ENCODE data around the gene DDRGK1.
A peak's percentile ranks its signal among the peaks of the same experiment; 100 is the strongest.

- TF ChIP-seq CTCF (conservative IDR thresholded peaks at IDR 0.05; ENCODE audit: low read depth, low read length): no peak
- TF ChIP-seq EZH2 (IDR thresholded peaks at IDR 0.05; ENCODE audit: borderline replicate concordance, low read depth, low read length, poor library complexity, severe bottlenecking): peak; percentile 35
These were observed 35.6 kb upstream of the DDRGK1 start for GRCh38 chr20:3239867-3240775.
